GM19025 (cell line): ENCODE results near the gene PPP2R5A.

ENCODE experiments used
- ATAC-seq: cut with Tn5 transposase; IDR thresholded peaks from one replicate; pipeline ENCODE4 v1.9.1; 2021; ENCODE audit warnings: mild to moderate bottlenecking, low read depth, moderate library complexity; ENCODE audit not compliant: unreplicated experiment

Gene PPP2R5A

DNA sequence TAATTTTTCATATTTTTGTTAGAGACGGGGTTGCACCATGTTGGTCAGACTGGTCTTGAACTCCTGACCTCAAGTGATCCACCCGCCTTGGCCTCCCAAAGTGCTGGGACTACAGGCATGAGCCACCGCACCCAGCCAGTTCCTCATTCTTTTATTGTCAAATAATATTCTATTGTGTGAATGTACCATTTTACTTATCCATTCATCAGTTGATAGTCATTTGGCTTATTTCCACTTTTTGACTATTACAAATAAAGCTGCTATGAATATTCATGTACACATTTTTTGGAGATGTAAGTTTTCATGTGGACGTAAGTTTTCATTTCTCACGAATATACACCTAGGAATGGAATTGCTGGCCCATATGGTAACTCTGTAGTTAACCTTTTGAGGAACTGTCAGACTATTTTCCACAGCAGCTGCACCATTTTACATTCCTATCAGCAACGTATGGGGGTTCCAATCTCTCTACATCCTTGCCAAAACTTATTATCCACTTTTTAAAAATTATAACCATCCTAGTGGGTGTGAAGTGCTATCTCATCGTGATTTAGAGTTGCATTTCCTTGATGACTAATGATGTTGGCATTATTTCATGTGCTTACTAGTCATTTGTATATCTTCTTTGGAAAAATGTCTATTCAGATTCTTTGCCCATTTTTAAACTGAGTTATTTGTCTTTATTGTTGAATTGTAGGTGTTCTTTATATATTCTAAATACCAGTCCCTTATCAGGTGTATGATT, 116.8 kb downstream of the PPP2R5A start:
- no peak for ATAC-seq

DNA sequence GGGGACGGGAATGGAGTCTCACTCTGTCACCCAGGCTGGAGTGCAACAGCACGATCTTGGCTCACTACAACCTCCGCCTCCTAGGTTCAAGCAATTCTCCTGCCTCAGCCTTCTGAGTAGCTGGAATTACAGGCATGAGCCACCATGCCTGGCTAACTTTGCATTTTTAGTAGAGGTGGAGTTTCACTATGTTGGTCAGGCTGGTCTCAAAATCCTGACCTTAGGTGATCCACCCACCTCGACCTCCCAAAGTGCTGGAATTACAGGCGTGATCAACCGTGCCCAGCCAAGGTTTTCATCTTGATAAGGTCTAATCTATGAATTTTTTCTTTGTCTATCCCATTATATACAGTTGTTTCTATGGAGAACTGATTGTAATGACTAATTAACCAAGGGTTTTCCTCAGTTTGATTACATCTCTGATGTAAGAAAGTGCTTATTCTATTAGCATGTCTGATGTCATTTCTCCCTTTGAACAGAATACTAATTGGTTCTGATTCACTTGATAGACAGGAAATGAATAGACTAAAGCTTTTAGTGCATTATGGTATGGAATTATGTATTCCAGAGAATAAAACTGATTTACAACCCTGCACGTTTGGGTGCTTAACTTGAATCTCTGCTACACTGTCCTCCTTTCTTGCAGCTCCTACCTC, 117.6 kb downstream of the PPP2R5A start:
- ATAC-seq, result no peak

DNA sequence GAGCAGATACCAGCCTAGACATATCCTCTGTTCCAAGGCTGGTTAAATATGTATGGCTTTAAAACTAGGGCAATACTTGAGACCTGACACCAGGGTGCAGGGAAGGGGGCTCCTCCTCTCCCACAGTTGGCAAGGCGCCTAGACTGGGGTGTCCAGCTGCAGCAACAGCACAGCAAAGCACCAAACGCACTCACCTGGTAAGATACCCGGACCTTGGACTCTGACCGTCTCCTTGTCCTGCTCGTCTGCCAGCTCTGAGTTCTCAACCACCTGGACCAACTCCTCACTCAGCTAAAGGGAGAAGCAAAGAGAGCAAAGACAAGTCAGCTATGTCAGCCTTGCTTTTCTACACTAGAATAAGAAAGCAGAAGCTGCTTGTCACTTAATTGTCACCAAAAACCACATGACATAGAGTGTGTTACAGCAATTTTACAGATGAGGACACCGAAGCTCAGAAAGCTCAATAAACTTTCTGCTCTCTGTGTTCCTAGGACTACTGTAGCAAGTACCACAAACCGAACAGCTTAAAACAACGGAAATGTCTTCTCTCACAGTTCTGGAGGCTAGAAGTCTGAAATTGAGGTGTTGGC, 125.1 kb downstream of the PPP2R5A start:
- no peak for ATAC-seq
